H9 (cell line): ENCODE data around the gene RAPSN. TPM values are rescaled to one million over a fixed set of nuclear protein-coding genes. Genes with fewer than 3 reads are reported as not detected.

ENCODE experiments used
- DNase-seq: peaks from one replicate; pipeline ENCODE4 v3.0.0-alpha.2; 2017
- H2AFZ ChIP-seq: one replicate; pipeline ENCODE4 v1.6.1; 2013; ENCODE audit warnings: mild to moderate bottlenecking, low read length, control low read depth, moderate library complexity
- H2AK5ac ChIP-seq: 2 replicates; pipeline ENCODE4 v1.6.1; 2013; ENCODE audit warnings: low read length, control low read depth, mixed read lengths; ENCODE audit not compliant: insufficient read length
- H2BK120ac ChIP-seq: one replicate; pipeline ENCODE4 v1.6.1; 2013; ENCODE audit warnings: low read depth, mild to moderate bottlenecking, low read length, control low read depth, inconsistent platforms; ENCODE audit not compliant: poor library complexity, severe bottlenecking
- H2BK12ac ChIP-seq: 2 replicates; pipeline ENCODE4 v1.6.1; 2013; ENCODE audit warnings: low read length, control low read depth, mixed read lengths, low read depth; ENCODE audit not compliant: insufficient read length
- H2BK15ac ChIP-seq: 2 replicates; pipeline ENCODE4 v1.6.1; 2013; ENCODE audit warnings: low read depth, low read length, control low read depth
- H2BK20ac ChIP-seq: one replicate; pipeline ENCODE4 v1.6.1; 2013; ENCODE audit warnings: low read depth, mild to moderate bottlenecking, low read length, control low read depth, inconsistent platforms; ENCODE audit not compliant: poor library complexity, severe bottlenecking
- H2BK5ac ChIP-seq: 2 replicates; pipeline ENCODE4 v1.6.1; 2013; ENCODE audit warnings: low read length, control low read depth, mixed read lengths; ENCODE audit not compliant: insufficient read length
- H3K14ac ChIP-seq: 2 replicates; pipeline ENCODE4 v1.6.1; 2013; ENCODE audit warnings: low read length, control low read depth; ENCODE audit not compliant: insufficient read depth
- H3K18ac ChIP-seq: 2 replicates; pipeline ENCODE4 v1.6.1; 2013; ENCODE audit warnings: low read depth, mild to moderate bottlenecking, mixed read lengths, low read length, control low read depth; ENCODE audit not compliant: insufficient read length
- H3K23ac ChIP-seq: 2 replicates; pipeline ENCODE4 v1.6.1; 2013; ENCODE audit warnings: low read length, control low read depth, mixed read lengths, low read depth; ENCODE audit not compliant: insufficient read length
- H3K23me2 ChIP-seq: 2 replicates; pipeline ENCODE4 v1.6.1; 2013; ENCODE audit warnings: low read depth, mild to moderate bottlenecking, mixed read lengths, low read length, control low read depth; ENCODE audit not compliant: insufficient read length, poor library complexity, severe bottlenecking
- H3K27ac ChIP-seq: 2 replicates; pipeline ENCODE4 v1.5.1; 2013; ENCODE audit warnings: low read length, control low read depth, mixed read lengths, low read depth; ENCODE audit not compliant: insufficient read length
- H3K27me3 ChIP-seq: 2 replicates; pipeline ENCODE4 v1.6.1; 2013; ENCODE audit warnings: low read length, control low read depth, inconsistent platforms; ENCODE audit not compliant: insufficient read depth
- H3K4ac ChIP-seq: 2 replicates; pipeline ENCODE4 v1.6.1; 2013; ENCODE audit warnings: low read depth, mild to moderate bottlenecking, control low read depth, inconsistent platforms, low read length, moderate library complexity
- H3K4me1 ChIP-seq: 2 replicates; pipeline ENCODE4 v1.6.1; 2013; ENCODE audit warnings: low read length, control low read depth, inconsistent platforms; ENCODE audit not compliant: insufficient read depth
- H3K4me2 ChIP-seq: 2 replicates; pipeline ENCODE4 v1.6.1; 2013; ENCODE audit warnings: low read length, control low read depth, mixed read lengths; ENCODE audit not compliant: insufficient read length, insufficient read depth
- H3K56ac ChIP-seq: 2 replicates; pipeline ENCODE4 v1.6.1; 2013; ENCODE audit warnings: low read depth, mild to moderate bottlenecking, mixed read lengths, low read length, control low read depth; ENCODE audit not compliant: insufficient read length
- H3K79me1 ChIP-seq: 2 replicates; pipeline ENCODE4 v1.6.1; 2013; ENCODE audit warnings: low read depth, mild to moderate bottlenecking, moderate library complexity, low read length, control low read depth, inconsistent platforms; ENCODE audit not compliant: insufficient read depth, poor library complexity, severe bottlenecking
- H3K79me2 ChIP-seq: 2 replicates; pipeline ENCODE4 v1.6.1; 2013; ENCODE audit warnings: low read length, control low read depth, inconsistent platforms; ENCODE audit not compliant: insufficient read depth
- H3K9ac ChIP-seq: 2 replicates; pipeline ENCODE4 v1.6.1; 2013; ENCODE audit warnings: low read length, control low read depth, mixed read lengths; ENCODE audit not compliant: insufficient read length; ENCODE audit errors: extremely low read depth
- H3K9me3 ChIP-seq: one replicate; pipeline ENCODE4 v1.6.1; 2013; ENCODE audit warnings: low read depth, low read length, inconsistent platforms; ENCODE audit not compliant: control insufficient read depth
- H3T11ph ChIP-seq: one replicate; pipeline ENCODE4 v1.6.1; 2013; ENCODE audit warnings: mild to moderate bottlenecking, low read length, control low read depth, inconsistent platforms
- H4K20me1 ChIP-seq: one replicate; pipeline ENCODE4 v1.6.1; 2013; ENCODE audit not compliant: control insufficient read depth, insufficient read length, insufficient read depth
- H4K5ac ChIP-seq: 2 replicates; pipeline ENCODE4 v1.6.1; 2013; ENCODE audit warnings: low read depth, mild to moderate bottlenecking, mixed read lengths, low read length, control low read depth; ENCODE audit not compliant: insufficient read length
- H4K8ac ChIP-seq: replicated peaks from 2 replicates; pipeline ENCODE4 v1.6.1; 2013; ENCODE audit warnings: low read length, control low read depth, mixed read lengths, low read depth; ENCODE audit not compliant: insufficient read length
- H4K91ac ChIP-seq: 2 replicates; pipeline ENCODE4 v1.6.1; 2013; ENCODE audit warnings: low read depth, mild to moderate bottlenecking, moderate library complexity, mixed read lengths, low read length, control low read depth; ENCODE audit not compliant: insufficient read length
- H3K27ac Mint-ChIP-seq, 3 experiments: 2 replicates in 2 of 3; 3 replicates in 1 of 3; pipeline ENCODE4 v1.8.0; 2020 to 2021; ENCODE audit warnings: mixed read lengths in 3 of 3, mild to moderate bottlenecking in 1 of 3, moderate library complexity in 1 of 3
- H3K27me3 Mint-ChIP-seq: 2 replicates; pipeline ENCODE4 v1.8.0; 2021; ENCODE audit warnings: low read depth, mild to moderate bottlenecking, moderate library complexity, mixed read lengths
- H3K36me3 Mint-ChIP-seq, 3 experiments: 2 replicates in 2 of 3; 3 replicates in 1 of 3; pipeline ENCODE4 v1.8.0; 2020 to 2021; ENCODE audit warnings: low read depth in 3 of 3, mixed read lengths in 3 of 3; ENCODE audit not compliant: insufficient read depth in 1 of 3
- H3K4me1 Mint-ChIP-seq, 2 experiments: 2 replicates each; pipeline ENCODE4 v1.8.0; 2020; ENCODE audit warnings: mixed read lengths in 2 of 2
- H3K4me3 Mint-ChIP-seq, 2 experiments: 2 replicates in 1 of 2; 3 replicates in 1 of 2; pipeline ENCODE4 v1.8.0; 2020 to 2021; ENCODE audit warnings: mild to moderate bottlenecking in 2 of 2, mixed read lengths in 2 of 2, moderate library complexity in 1 of 2
- H3K9me3 Mint-ChIP-seq, 2 experiments: 2 replicates in 1 of 2; 3 replicates in 1 of 2; pipeline ENCODE4 v1.8.0; 2020; ENCODE audit warnings: mild to moderate bottlenecking in 2 of 2, mixed read lengths in 2 of 2, moderate library complexity in 1 of 2
- CTCF ChIP-seq: fragments of 200-600 bp; sonication (generic); conservative IDR thresholded peaks from 3 replicates; pipeline ENCODE4 v1.8.0; 2021; ENCODE audit warnings: antibody characterized with exemption, mild to moderate bottlenecking
- WGBS: extraction: QIAGEN DNeasy Blood & Tissue Kit; methylation state at CpG from one replicate; pipeline ENCODE4 v1.1.7; 2013; ENCODE audit warnings: missing lambda C conversion rate, low lambda C conversion rate, mixed read lengths; ENCODE audit not compliant: insufficient read length; ENCODE audit errors: extremely low coverage; 5-methylcytosine and 5-hydroxymethylcytosine counted together
- total RNA-seq: library from RNA; stranded (reverse); gene quantifications from 2 replicates; pipeline ENCODE4 v1.2.1, GENCODE V29; 2021

The RAPSN gene
- total RNA-seq, 1 experiment from 2014 or later, result 0.48 TPM

GRCh38 chr11:47408598-47409439 is 40.1 kb downstream of the RAPSN start:
- Histone ChIP-seq H3K56ac (no peak overlapping the region), H3K79me2 (no peaks in the 10 kb centered on the region), H2AK5ac (no peak overlapping the region), H3K79me1 (no peaks in the 10 kb centered on the region), H4K20me1 (no peaks in the 10 kb centered on the region), H3K14ac (no peak overlapping the region), H2BK12ac (no peak overlapping the region), H3K18ac (peak overlapping the region; percentile 59), H3K4me1 (0 out of 2 replicates have a peak, but pooled peaks cover 2% of the 10 kb centered on the region), H2BK5ac (no peak overlapping the region), H2BK15ac (no peak overlapping the region), H3K23me2 (peaks cover 15% of the 10 kb centered on the region), H3K4ac (no peak overlapping the region), H2BK20ac (no peak overlapping the region), H2BK120ac (no peak overlapping the region), H3K27me3 (no peaks in the 10 kb centered on the region), H2AFZ (no peak overlapping the region), H3K23ac (no peak overlapping the region), H3K4me2 (peak overlapping the region; percentile 85), H4K5ac (no peak overlapping the region), H3K9ac (peak overlapping the region; percentile 71), H4K8ac (no peak overlapping the region), H3K27ac (no peak overlapping the region), H3K9me3 (no peaks in the 10 kb centered on the region), H4K91ac (no peak overlapping the region), H3T11ph (no peak overlapping the region)
- Mint-ChIP-seq H3K27ac (peak overlapping the region; percentile 57 to 94 (median 78); a peak in 3 of 7 replicates), H3K9me3 (no peaks in the 10 kb centered on the region; a peak in 1 of 5 replicates), H3K36me3 (peaks cover 6 to 8% (median 8%) of the 10 kb centered on the region in 3 experiments; a peak in 6 of 7 replicates), H3K4me1 (peaks cover 15 to 29% of the 10 kb centered on the region in 2 experiments), H3K4me3 (peak overlapping the region; percentile 88 to 92), H3K27me3 (no peaks in the 10 kb centered on the region)
- DNase-seq, result peak; percentile 36
- TF ChIP-seq CTCF, result no peak
- WGBS, result no CpG with 5 or more reads among the region's 50 CpGs
